HUES48 (cell line): Measurements from ENCODE around the gene TSPOAP1.

ENCODE experiments used
- H3K27ac ChIP-seq: one replicate; pipeline ENCODE4 v1.7.0; 2013; ENCODE audit warnings: low read depth, low read length, inconsistent platforms
- H3K27me3 ChIP-seq: 2 replicates; pipeline ENCODE4 v1.6.1; 2013; ENCODE audit warnings: mild to moderate bottlenecking, low read length; ENCODE audit not compliant: control insufficient read depth, insufficient read depth
- H3K36me3 ChIP-seq: 2 replicates; pipeline ENCODE4 v1.6.1; 2013; ENCODE audit warnings: low read length; ENCODE audit not compliant: control insufficient read depth, insufficient read depth
- H3K4me1 ChIP-seq: 2 replicates; pipeline ENCODE4 v1.6.1; 2013; ENCODE audit warnings: mild to moderate bottlenecking, low read length; ENCODE audit not compliant: control insufficient read depth, insufficient read depth
- H3K4me3 ChIP-seq: 2 replicates; pipeline ENCODE4 v1.5.1; 2013; ENCODE audit warnings: mild to moderate bottlenecking, low read depth, low read length
- H3K9ac ChIP-seq: 2 replicates; pipeline ENCODE4 v1.6.1; 2013; ENCODE audit warnings: mild to moderate bottlenecking, low read depth, low read length, moderate library complexity
- H3K9me3 ChIP-seq: 2 replicates; pipeline ENCODE4 v1.6.1; 2013; ENCODE audit warnings: low read length; ENCODE audit not compliant: control insufficient read depth, insufficient read depth

TSPOAP1 gene

DNA sequence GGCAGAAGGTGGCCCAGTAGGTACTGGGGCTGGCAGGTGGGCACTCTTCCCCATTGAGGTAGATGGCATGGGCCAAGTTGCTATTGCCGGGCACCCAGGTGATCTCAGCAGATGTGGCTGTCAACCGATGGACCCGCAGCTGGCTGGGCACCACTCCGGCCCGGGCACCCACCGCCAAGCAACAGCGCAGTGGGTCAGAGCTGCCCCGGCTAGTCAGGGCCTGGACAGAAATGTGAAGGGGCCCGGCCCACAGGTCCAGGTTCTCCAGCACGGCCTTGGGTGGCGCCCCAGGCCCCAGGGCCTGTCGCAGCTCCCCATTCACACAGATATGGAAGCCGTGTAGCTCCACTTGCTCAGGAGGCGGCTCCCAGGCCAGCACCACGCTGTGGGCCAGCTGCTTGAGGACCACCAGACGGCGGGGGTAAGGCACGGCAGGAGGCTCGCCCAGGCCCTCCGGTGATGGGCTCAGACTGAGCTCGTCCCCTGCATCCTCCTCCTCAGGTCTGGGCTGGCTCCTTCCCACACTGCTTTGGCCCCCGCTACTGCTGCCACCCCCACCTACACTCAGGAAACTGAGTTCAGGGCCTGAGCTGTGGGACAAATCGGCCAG lies 16.5 kb downstream of the TSPOAP1 start:
- Histone ChIP-seq H3K27ac (no peak overlapping the region), H3K4me3 (no peak overlapping the region), H3K9me3 (no peaks in the 10 kb centered on the region), H3K9ac (no peak overlapping the region), H3K4me1 (no peaks in the 10 kb centered on the region), H3K36me3 (no peaks in the 10 kb centered on the region), H3K27me3 (no peaks in the 10 kb centered on the region)

- H3K9me3 ChIP-seq, result no peaks in the 10 kb centered on the region
- H3K9ac ChIP-seq, result no peak overlapping the region
- H3K4me3 ChIP-seq, result no peak overlapping the region
- no peaks in the 10 kb centered on the region for H3K36me3 ChIP-seq
- no peaks in the 10 kb centered on the region for H3K4me1 ChIP-seq
- no peaks in the 10 kb centered on the region for H3K27me3 ChIP-seq
- no peak overlapping the region for H3K27ac ChIP-seq
Observed at GRCh38 chr17:58311429-58311894, 17.1 kb downstream of the TSPOAP1 start.

- Histone ChIP-seq H3K36me3 (no peaks in the 10 kb centered on the region), H3K27me3 (no peaks in the 10 kb centered on the region), H3K9me3 (no peaks in the 10 kb centered on the region), H3K27ac (no peak overlapping the region), H3K9ac (no peak overlapping the region), H3K4me1 (no peaks in the 10 kb centered on the region), H3K4me3 (no peak overlapping the region)
Observed at GRCh38 chr17:58310511-58311428, 17.8 kb downstream of the TSPOAP1 start.

DNA sequence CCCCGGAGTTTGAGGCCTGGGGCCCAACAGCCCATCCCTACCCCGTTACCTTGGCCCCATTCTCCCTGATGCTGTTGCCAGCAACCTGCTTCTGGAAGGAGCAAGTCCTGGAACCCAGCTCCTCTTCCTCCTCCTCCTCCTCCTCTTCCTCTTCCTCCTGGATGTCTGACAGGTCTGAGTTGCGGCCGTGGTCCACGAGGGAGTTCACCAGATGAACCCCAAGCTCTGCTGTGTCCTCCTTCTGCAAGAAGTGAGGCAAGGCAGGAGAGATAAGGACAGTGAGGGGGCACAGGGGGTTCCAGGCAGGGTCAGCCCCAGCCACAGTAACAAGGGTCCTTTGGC lies 18.7 kb downstream of the TSPOAP1 start:
- Histone ChIP-seq H3K9ac (no peak overlapping the region), H3K27ac (no peak overlapping the region), H3K27me3 (no peaks in the 10 kb centered on the region), H3K36me3 (no peaks in the 10 kb centered on the region), H3K9me3 (no peaks in the 10 kb centered on the region), H3K4me1 (no peaks in the 10 kb centered on the region), H3K4me3 (no peak overlapping the region)

DNA sequence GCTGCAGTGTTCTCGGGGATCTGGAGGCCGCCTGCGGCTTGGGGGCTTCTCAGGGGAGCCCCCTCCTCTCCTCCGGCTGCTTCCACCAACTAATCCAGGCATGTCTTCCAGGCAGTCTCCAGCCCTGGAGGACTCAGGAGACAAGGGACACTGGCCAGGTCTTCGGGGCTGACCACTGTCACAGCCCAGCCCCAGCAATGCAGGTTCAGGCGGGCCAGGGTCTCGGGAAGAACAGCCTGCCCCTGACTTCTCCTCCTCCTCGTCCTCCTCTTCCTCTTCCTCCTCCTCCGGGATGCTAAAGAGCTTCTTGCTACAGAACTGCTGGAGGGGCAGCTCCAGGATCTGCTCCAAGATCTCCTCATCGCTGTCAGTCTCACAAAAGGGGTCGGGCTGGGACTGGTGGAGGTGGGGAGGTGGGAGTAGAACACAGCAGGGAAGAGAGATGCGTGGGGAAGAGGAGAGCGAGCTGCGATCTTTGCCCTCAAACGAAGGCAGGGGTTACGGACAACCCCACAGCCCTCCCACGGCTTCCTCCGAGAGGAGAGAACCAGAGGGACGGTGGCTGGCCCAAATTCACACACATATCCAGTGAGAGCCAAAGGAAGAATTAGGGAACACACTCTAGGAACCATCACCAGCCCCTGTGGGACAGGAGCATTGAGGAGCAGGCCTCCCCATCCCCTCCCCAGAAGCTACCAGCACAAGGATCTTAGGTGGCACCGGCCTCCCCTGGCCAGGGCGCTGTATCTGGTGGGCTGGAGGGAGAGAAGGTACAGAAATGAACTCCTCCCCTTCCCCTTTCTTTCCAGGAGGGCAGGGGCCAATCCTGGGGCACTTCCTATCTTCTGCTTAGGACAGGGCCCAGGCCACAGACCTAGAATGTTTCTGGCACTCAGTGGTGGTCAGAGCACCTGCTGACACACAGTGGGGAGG lies 19.3 kb downstream of the TSPOAP1 start:
- H3K4me1 ChIP-seq, result no peaks in the 10 kb centered on the region
- H3K9me3 ChIP-seq, result no peaks in the 10 kb centered on the region
- H3K4me3 ChIP-seq, result no peak overlapping the region
- H3K27me3 ChIP-seq, result no peaks in the 10 kb centered on the region
- no peak overlapping the region for H3K9ac ChIP-seq
- no peak overlapping the region for H3K27ac ChIP-seq
- no peaks in the 10 kb centered on the region for H3K36me3 ChIP-seq

- no peaks in the 10 kb centered on the region for H3K36me3 ChIP-seq
- H3K9ac ChIP-seq, result no peak overlapping the region
- H3K27me3 ChIP-seq, result no peaks in the 10 kb centered on the region
- H3K4me1 ChIP-seq, result peaks cover 3% of the 10 kb centered on the region; the same call in 1 of the 2 replicates
- no peak overlapping the region for H3K4me3 ChIP-seq
- H3K27ac ChIP-seq, result no peak overlapping the region
- H3K9me3 ChIP-seq, result no peaks in the 10 kb centered on the region
Observed at GRCh38 chr17:58308173-58308984, 20.2 kb downstream of the TSPOAP1 start.

- Histone ChIP-seq H3K4me3 (no peak overlapping the region), H3K36me3 (no peaks in the 10 kb centered on the region), H3K9me3 (no peaks in the 10 kb centered on the region), H3K9ac (no peak overlapping the region), H3K4me1 (peaks cover 3% of the 10 kb centered on the region; the same call in 1 of the 2 replicates), H3K27ac (no peak overlapping the region), H3K27me3 (no peaks in the 10 kb centered on the region)
Observed at GRCh38 chr17:58307468-58308172, 21.0 kb downstream of the TSPOAP1 start.

GRCh38 chr17:58306131-58306951 lies 22.3 kb downstream of the TSPOAP1 start:
- H3K36me3 ChIP-seq, result no peaks in the 10 kb centered on the region
- H3K9ac ChIP-seq, result no peak overlapping the region
- no peaks in the 10 kb centered on the region for H3K9me3 ChIP-seq
- no peaks in the 10 kb centered on the region for H3K27me3 ChIP-seq
- no peak overlapping the region for H3K4me3 ChIP-seq
- no peak overlapping the region for H3K27ac ChIP-seq
- H3K4me1 ChIP-seq, result peaks cover 3% of the 10 kb centered on the region; the same call in 1 of the 2 replicates

GRCh38 chr17:58305626-58306025 lies 23.0 kb downstream of the TSPOAP1 start:
- H3K9ac ChIP-seq, result no peak overlapping the region
- H3K27me3 ChIP-seq, result no peaks in the 10 kb centered on the region
- no peaks in the 10 kb centered on the region for H3K9me3 ChIP-seq
- H3K27ac ChIP-seq, result no peak overlapping the region
- no peak overlapping the region for H3K4me3 ChIP-seq
- H3K4me1 ChIP-seq, result peaks cover 3% of the 10 kb centered on the region; the same call in 1 of the 2 replicates
- H3K36me3 ChIP-seq, result no peaks in the 10 kb centered on the region
